K562 (cell line): Measurements from ENCODE around the gene LTBP4. TPM values are rescaled to one million over a fixed set of nuclear protein-coding genes. Genes with fewer than 3 reads are reported as not detected.

Experiments used
- BDP1 ChIP-seq: IDR thresholded peaks from 3 replicates; pipeline ENCODE4 v1.6.1; 2011; ENCODE audit not compliant: insufficient read length, insufficient read depth
- CHD2 ChIP-seq: IDR thresholded peaks from 2 replicates; pipeline ENCODE4 v1.6.1; 2011; ENCODE audit warnings: low read depth, low read length
- CXXC5 ChIP-seq: fragments of 250-450 bp; sonication (Bioruptor Pico); IDR thresholded peaks from 2 replicates; pipeline ENCODE4 v1.8.0; 2022; ENCODE audit warnings: inconsistent platforms, mild to moderate bottlenecking, moderate library complexity
- EGR1 ChIP-seq: fragments of 450-650 bp; conservative IDR thresholded peaks from 2 replicates; pipeline ENCODE4 v1.6.1; 2017; ENCODE audit warnings: mild to moderate bottlenecking
- GATA2 ChIP-seq: sonication (generic); formaldehyde crosslinking; IDR thresholded peaks from 2 replicates; pipeline ENCODE4 v1.4.0; 2020; ENCODE audit warnings: mild to moderate bottlenecking, missing genetic modification reagents
- HOMEZ ChIP-seq: fragments of 250-450 bp; sonication (Bioruptor Pico); IDR thresholded peaks from 2 replicates; pipeline ENCODE4 v1.4.0; 2020; ENCODE audit warnings: mild to moderate bottlenecking, moderate library complexity
- JUND ChIP-seq, 2 experiments: IDR thresholded peaks; 2 replicates in 1 of 2; 3 replicates in 1 of 2; pipeline ENCODE4 v1.6.1; 2011; ENCODE audit warnings: borderline replicate concordance in 2 of 2, low read depth in 2 of 2, low read length in 2 of 2, improper control_type of control experiment in 1 of 2, missing biosample characterization in 1 of 2, missing genetic modification characterization in 1 of 2, missing genetic modification reagents in 1 of 2
- KDM2B ChIP-seq: fragments of 250-450 bp; sonication (Bioruptor Pico); IDR thresholded peaks from 2 replicates; pipeline ENCODE4 v1.8.0; 2021; ENCODE audit warnings: mild to moderate bottlenecking, moderate library complexity
- MTA2 ChIP-seq: fragments of 450-650 bp; IDR thresholded peaks from 2 replicates; pipeline ENCODE4 v1.6.1; 2016; ENCODE audit warnings: low read depth
- NCOR1 ChIP-seq: fragments of 450-650 bp; IDR thresholded peaks from 2 replicates; pipeline ENCODE4 v1.6.1; 2016; ENCODE audit warnings: mild to moderate bottlenecking, moderate library complexity
- NR2C2 ChIP-seq, 2 experiments: fragments of 200-800 bp in 1 of 2; sonication (Bioruptor generic) in 1 of 2; sonication (generic) in 1 of 2; formaldehyde crosslinking in 1 of 2; IDR thresholded peaks; 2 replicates each; pipeline versions ENCODE4 v1.6.1 to v1.8.0; 2016 to 2022; ENCODE audit warnings: mild to moderate bottlenecking in 1 of 2, missing compliant biosample characterization in 1 of 2, missing genetic modification characterization in 1 of 2, missing genetic modification reagents in 1 of 2
- RFX7 ChIP-seq: fragments of 250-450 bp; sonication (Bioruptor Pico); IDR thresholded peaks from 2 replicates; pipeline ENCODE4 v1.5.1; 2021; ENCODE audit warnings: mild to moderate bottlenecking
- SMAD1 ChIP-seq: fragments of 150-350 bp; IDR thresholded peaks from 2 replicates; pipeline ENCODE4 v1.6.1; 2014; ENCODE audit warnings: low read length, low read depth; ENCODE audit not compliant: partially characterized antibody
- SRSF7 ChIP-seq: fragments of 200-400 bp; formaldehyde crosslinking; optimal IDR thresholded peaks from 2 replicates; pipeline ENCODE3; 2017; ENCODE audit warnings: mild to moderate bottlenecking, low read depth, low read length
- TEAD1 ChIP-seq, 2 experiments: fragments of 450-650 bp in 1 of 2; sonication (generic) in 1 of 2; formaldehyde crosslinking; IDR thresholded peaks; 2 replicates each; pipeline versions ENCODE4 v1.4.0 to v1.8.0; 2020 to 2022; ENCODE audit warnings: mild to moderate bottlenecking in 2 of 2, missing genetic modification reagents in 1 of 2
- U2AF1 ChIP-seq: fragments of 200-400 bp; formaldehyde crosslinking; optimal IDR thresholded peaks from 2 replicates; pipeline ENCODE3; 2017; ENCODE audit warnings: mild to moderate bottlenecking, low read depth, low read length, moderate library complexity
- ZBTB43 ChIP-seq: sonication (generic); formaldehyde crosslinking; IDR thresholded peaks from 2 replicates; pipeline ENCODE4 v1.8.0; 2023; ENCODE audit warnings: mild to moderate bottlenecking, missing genetic modification reagents
- ZBTB49 ChIP-seq: sonication (generic); formaldehyde crosslinking; IDR thresholded peaks from 2 replicates; pipeline ENCODE4 v1.8.0; 2022; ENCODE audit warnings: missing genetic modification reagents, mild to moderate bottlenecking, borderline replicate concordance
- ZNF449 ChIP-seq: fragments of 250-450 bp; sonication (Bioruptor Pico); IDR thresholded peaks from 2 replicates; pipeline ENCODE4 v1.8.0; 2022; ENCODE audit warnings: moderate library complexity, mild to moderate bottlenecking, inconsistent platforms
- ZNF668 ChIP-seq: fragments of 250-450 bp; sonication (Bioruptor Pico); IDR thresholded peaks from 2 replicates; pipeline ENCODE4 v1.8.0; 2022; ENCODE audit warnings: mild to moderate bottlenecking, inconsistent platforms
- polyA plus RNA-seq, 8 experiments: library from polyadenylated mRNA; depleted of rRNA in 4 of 8; stranded (reverse) in 5 of 8; unstranded in 3 of 8; fragments of >200 nt; fragmentation: Nextera tagmentation in 2 of 8; fragmentation: Illumina TruSeq in 1 of 8; extraction: Ambion mirVana in 2 of 8; extraction: Trizol in 1 of 8; gene quantifications; 2 replicates each; pipeline versions ENCODE4 v1.2.1 to v1.2.3, GENCODE V29; 2011 to 2014; ENCODE audit warnings: inconsistent platforms in 1 of 8, missing spikeins in 1 of 8
- total RNA-seq, 7 experiments: library from RNA; depleted of rRNA in 6 of 7; stranded (reverse); fragments of >200 nt in 6 of 7; fragmentation: Illumina TruSeq in 2 of 7; extraction: Trizol in 2 of 7; gene quantifications; 2 replicates each; pipeline versions ENCODE4 v1.2.1 to v1.2.3, GENCODE V29; 2011 to 2021; ENCODE audit warnings: low replicate concordance in 1 of 7

LTBP4 gene
- total and polyA plus RNA-seq, 9 of the 15 experiments (the other 6 are each of a cell fraction or from before 2014, with no cell fraction given) = 0.35 to 160 (median 31.6) TPM

- no peak for TF ChIP-seq ZNF668 (CRISPR knock-in tag)
- TF ChIP-seq BDP1 = no peak
- TF ChIP-seq MTA2 = peak; percentile 45; the same call in 1 of the 2 replicates
- TF ChIP-seq EGR1 = peak; percentile 92
- peak; percentile 24; the same call in 1 of the 2 replicates for TF ChIP-seq NCOR1
- no peak for TF ChIP-seq CHD2
- TF ChIP-seq JUND (IDR thresholded peaks at IDR 0.05; ENCODE audit: borderline replicate concordance, low read depth, low read length) = peak; percentile 17; the same call in 1 of the 2 replicates
- no peak; the same call in 2 of the 3 replicates for TF ChIP-seq JUND (tag; IDR thresholded peaks at IDR 0.05; ENCODE audit: borderline replicate concordance, low read depth, low read length)
- no peak for TF ChIP-seq HOMEZ (CRISPR knock-in tag)
- TF ChIP-seq NR2C2 (CRISPR knock-in tag; IDR thresholded peaks at IDR 0.05) = peak; percentile 76; the same call in 1 of the 2 replicates
- peak; percentile 54 for TF ChIP-seq NR2C2 (tag; IDR thresholded peaks at IDR 0.05)
- no peak for TF ChIP-seq ZNF449
- TF ChIP-seq ZBTB43 (CRISPR knock-in tag) = 0 out of 2 replicates have a peak, but pooled peaks have one; percentile 39
- peak in 1 of 2 experiments; percentile 84; a peak in 1 of 4 replicates for TF ChIP-seq TEAD1 (CRISPR knock-in tag; IDR thresholded peaks at IDR 0.05)
- TF ChIP-seq U2AF1 = peak; percentile 76
- TF ChIP-seq GATA2 (CRISPR knock-in tag) = no peak
- TF ChIP-seq RFX7 (CRISPR knock-in tag) = no peak
- TF ChIP-seq ZBTB49 (CRISPR knock-in tag) = no peak
- no peak for TF ChIP-seq SRSF7
- peak; percentile 18 for TF ChIP-seq SMAD1
- peak; percentile 84 for TF ChIP-seq CXXC5 (CRISPR knock-in tag)
- 0 out of 2 replicates have a peak, but pooled peaks have one; percentile 18 for TF ChIP-seq KDM2B
These were observed 61.9 kb downstream of the LTBP4 start (continued) for GRCh38 chr19:40662925-40663694.
